GM19395 (cell line): ENCODE data around the gene FAM177A1.
"Not testable (repeated sequence)": the region's sequence is repeated elsewhere in the genome, so short reads cannot be mapped to it uniquely, and the experiment has no call there.

ENCODE experiments used
- ATAC-seq: cut with Tn5 transposase; IDR thresholded peaks from one replicate; pipeline ENCODE4 v1.9.1; 2021; ENCODE audit warnings: mild to moderate bottlenecking, moderate library complexity; ENCODE audit not compliant: unreplicated experiment

Gene FAM177A1, protein sequence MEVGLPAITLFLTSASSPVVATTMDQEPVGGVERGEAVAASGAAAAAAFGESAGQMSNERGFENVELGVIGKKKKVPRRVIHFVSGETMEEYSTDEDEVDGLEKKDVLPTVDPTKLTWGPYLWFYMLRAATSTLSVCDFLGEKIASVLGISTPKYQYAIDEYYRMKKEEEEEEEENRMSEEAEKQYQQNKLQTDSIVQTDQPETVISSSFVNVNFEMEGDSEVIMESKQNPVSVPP

DNA sequence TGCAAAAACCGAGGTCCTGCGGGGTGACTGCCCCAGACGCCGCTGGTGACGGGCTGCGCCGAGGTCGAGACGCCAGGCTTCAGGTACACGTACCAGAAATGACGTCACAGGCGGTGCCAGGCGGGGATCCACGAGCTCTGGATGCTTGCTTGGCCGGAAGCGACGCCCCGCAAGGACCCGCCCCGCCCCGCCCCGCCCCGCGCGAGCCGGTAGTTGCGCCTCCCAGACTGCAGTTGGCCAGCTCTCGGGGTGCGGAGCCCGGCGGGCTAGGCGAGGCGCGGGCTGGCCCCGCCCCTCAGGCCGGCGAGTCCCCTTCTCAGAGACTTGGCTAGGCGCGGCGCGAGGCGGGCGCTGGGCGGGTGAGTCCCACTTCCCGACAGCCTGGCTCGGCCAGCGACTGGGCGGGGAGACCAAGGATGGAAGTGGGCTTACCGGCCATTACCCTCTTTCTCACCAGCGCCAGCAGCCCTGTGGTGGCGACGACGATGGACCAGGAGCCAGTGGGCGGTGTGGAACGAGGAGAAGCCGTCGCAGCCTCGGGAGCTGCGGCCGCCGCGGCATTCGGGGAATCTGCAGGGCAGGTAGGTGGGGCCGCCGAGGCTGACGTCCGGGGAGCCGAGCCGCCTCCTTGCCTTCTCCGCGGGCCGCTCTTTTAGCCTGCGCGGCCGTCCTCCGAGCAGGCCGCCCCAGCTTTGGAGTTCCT, at the start of gene FAM177A1:
Gene FAM177A1, plus strand, starts transcription at position 225 of the 703 bp plus-strand sequence. Its CDS starts 192 bp downstream, at position 417.
- ATAC-seq = peak; percentile 91

DNA sequence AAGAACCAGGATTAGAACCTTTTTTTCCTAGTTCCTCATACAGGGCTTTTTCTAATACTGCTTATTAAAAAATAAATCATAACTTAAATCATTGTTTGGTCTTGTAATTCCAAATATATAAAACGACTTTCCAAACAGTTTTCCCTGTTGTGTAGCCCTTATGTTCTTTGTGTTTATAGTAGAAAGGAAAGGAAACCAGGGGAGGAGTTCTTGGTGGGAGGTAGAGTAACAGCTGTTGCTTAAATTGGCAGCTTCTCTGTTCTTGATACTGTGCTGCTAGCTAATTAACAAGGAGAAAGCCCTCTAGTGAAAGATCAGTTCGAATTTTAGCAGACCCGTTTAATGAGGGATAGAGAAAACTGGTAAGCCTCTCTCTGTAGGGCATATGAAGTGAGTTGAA, 48.3 kb upstream of the FAM177A1 start:
- ATAC-seq = no peak

DNA sequence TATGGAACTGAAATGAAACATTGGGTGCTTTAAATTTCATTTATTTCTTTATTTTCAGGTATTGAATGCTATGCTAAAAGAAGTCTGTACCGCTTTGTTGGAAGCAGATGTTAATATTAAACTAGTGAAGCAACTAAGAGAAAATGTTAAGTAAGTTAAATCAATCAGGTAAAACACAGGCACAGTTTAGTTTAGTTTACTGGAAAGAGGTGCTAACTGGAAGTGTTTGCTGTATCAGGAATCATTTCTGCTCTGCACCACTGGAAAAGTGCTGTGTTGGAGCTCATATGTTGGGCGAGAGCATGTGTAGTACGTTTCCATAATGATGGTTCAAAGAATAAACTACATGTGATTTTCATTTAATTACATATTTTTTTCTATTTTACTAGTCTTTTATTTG, 46.6 kb upstream of the FAM177A1 start:
- no peak for ATAC-seq

DNA sequence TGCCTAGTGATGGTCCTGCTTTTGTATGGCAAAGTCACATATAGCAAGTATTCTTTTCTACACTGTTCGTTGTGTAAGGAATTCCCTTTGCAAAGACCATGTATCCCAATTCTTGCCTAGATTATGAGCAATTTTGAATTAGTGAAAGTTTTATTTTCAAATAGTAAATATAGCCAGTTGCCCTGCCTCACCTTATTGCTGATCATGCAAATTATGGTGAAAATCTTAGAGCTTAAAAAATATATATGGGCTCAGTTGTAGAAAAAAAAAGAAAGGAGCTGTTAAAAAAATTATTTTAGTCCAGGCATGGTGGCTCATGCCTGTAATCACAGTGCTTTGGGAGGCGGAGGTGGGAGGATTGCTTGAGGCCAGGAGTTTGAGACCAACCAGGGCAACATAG, 44.5 kb upstream of the FAM177A1 start:
- no peak for ATAC-seq

DNA sequence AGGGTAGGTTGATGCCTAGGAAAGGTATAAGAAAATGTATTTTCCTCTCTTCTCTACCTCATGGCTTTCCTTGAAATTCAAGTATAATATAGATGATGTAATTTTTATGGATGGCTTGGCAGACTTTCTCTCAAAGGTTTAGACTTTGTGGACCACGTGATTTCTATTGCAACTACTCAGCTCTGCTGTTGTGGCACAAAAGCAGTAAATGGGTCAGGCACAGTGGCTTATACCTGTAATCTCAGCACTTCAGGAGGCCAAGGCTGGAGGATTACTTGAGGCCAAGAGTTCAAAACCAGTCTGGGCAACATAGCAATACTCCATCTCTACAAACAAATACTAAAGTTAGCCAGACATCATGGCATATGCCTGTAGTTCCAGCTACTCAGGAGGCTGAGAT, 41.2 kb upstream of the FAM177A1 start:
- no peak for ATAC-seq

DNA sequence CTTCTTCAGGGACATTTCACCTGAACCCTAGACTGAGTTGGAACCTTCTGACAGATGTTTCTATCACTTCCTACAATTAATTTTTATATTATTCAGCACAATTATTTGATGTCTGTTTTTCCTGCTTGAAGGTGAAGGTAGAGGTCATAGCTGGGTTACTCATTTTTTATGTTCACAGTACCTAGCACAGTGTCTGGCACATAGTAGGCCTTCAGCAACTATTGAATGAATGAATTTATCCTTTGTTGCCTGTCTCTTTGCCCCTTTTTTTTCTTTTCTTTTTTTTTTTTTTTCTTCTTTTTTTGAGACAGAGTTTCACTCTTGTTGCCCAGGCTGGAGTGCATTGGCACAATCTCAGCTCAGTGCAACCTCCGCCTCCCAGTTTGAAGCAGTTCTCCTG, 29.5 kb upstream of the FAM177A1 start:
- ATAC-seq = no peak

DNA sequence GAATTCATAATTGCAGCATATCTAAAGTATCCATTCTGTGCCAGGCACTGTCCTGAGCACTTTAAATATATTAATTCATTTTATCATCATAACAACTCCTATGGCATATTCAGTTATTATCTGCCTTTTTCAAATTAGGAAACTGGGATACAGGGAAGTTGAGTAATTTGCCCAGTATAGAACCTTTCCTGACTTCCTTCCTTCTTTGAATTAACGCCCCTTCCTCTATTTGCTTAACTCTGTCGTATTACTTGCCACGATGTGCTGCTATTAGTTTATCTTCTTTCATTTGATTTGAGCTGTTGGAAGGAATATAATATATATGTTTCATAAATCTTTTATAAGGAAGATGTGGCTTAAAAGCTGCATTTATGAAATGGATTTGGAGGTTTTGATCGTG, 25.4 kb upstream of the FAM177A1 start:
- ATAC-seq = no peak

DNA sequence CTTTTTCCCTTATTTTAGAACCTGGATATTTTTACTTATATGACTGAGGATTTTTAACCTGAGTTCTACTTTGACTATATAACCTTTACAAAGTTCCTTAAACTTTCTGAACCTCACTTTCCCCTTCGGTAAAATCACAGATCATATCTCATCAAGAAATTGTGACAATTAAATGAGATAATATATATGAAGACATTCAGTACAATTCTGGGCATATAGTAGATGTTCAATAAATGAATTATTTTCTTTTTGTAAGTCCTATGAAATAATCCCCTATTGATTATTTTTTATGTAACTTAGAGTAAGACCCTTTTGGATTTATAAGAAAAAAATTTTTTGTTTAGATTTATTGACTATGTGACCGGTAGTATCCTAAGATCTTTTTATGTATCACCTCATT, 17.6 kb upstream of the FAM177A1 start:
- no peak for ATAC-seq

DNA sequence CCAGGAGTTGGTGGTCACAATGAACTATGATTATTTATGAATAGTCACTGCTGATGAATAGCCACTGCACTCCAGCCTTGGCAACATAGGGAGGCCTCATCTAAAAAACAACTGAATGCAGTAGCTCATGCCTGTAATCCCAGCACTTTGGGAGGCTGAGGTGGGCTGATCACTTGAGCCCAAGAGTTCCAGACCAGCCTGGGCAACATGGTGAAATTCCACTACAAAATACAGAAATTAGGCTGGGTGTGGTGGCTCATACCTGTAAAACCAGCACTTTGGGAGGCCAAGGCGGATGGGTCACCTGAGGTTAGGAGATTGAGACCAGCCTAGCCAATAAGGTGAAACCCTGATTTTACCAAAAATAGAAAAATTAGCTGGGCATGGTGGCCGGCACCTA, 13.5 kb upstream of the FAM177A1 start:
- ATAC-seq = no peak

DNA sequence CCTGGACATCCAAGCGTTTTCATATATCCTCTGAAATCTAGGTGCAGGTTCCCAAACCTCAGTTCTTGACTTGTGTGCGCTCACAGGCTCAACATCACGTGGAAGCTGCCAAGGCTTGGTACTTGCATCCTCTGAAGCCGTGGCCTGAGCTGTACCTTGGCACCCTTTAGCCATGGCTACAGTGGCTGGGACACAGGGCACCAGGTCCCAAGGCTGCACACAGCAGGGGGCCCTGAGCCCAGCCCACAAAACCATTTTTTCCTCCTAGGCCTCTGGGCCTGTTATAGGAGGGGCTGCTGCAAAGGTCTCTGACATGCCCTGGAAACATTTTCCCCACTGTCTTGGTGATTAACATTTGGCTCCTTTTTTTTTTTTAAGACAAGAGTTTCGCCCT, 11.6 kb upstream of the FAM177A1 start:
- ATAC-seq = no peak

DNA sequence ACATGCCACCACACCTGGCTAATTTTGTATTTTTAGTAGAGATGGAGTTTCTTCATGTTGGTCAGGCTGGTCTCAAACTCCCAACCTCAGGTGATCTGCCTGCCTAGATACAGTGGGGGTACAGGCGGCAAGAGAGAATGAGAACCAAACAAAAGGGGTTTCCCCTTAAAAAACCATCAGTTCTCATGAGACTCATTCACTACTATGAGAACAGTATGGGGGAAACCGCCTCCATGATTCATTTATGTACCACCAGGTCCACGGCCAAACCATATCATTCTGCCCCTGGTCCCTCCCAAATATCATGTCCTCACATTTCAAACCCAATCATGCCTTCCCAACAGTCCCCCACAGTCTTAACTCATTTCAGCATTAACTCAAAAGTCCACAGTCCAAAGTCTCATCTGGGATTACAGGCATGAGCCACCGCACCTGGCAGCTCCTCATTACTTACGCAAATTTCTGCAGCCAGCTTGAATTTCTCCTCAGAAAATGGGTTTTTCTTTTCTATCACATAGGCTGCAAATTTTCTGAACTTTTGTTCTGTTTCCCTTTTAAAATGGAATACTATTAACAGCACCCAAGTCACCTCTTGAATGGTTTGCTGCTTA, 11.0 kb upstream of the FAM177A1 start:
- not testable (repeated sequence) for ATAC-seq

DNA sequence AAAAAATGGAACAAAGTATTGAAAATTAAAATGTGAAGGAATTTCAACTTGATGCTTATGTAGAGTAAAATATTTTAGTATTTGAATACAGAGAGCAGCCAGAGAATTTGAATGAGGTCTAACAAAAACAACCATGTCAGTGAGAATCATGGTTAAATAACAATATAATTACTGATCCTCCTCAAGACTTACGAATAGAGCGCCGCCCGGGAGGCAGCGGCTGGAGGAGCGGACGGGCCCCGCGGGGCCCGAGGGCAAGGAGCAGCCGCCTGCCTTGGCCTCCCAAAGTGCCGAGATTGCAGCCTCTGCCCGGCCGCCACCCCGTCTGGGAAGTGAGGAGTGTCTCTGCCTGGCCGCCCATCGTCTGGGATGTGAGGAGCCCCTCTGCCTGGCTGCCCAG, 7.8 kb upstream of the FAM177A1 start:
- ATAC-seq = not testable (repeated sequence)

DNA sequence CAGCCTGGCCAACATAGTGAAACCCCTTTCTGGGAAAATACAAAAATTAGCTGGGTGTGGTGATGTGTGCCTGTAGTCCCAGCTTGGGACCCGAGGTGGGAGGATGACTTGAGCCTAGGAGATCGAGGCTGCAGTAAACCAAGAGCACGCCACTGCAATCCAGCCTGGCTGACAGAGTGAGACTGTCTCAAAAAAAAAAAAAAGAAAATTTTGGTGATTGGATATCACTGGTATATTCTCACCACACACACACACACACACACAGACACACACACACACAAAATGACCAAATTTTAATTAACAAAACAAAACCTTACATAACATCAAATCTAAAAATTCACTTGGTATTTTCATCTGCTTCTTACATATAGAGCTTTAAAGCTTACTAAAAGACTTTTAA, 3.4 kb upstream of the FAM177A1 start:
- ATAC-seq = no peak

DNA sequence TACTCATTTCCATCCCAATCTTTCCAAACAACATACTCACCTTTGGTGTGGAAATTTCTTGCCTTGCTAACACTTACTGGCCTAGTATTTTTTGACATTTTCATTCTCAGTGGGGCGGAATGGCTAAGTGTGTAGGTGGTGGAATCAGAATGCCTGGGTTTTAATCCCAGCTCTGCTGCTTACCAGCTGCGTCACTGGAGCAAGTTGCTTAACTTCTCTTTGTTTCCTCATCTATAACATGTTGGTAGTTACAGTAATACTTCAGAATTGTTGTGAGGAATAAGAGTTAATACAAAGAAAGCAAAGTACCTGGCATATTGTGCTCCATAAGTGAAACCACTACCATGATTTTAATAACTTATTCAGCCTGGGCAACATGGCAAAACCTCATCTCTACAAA, 3.0 kb upstream of the FAM177A1 start:
- no peak for ATAC-seq

DNA sequence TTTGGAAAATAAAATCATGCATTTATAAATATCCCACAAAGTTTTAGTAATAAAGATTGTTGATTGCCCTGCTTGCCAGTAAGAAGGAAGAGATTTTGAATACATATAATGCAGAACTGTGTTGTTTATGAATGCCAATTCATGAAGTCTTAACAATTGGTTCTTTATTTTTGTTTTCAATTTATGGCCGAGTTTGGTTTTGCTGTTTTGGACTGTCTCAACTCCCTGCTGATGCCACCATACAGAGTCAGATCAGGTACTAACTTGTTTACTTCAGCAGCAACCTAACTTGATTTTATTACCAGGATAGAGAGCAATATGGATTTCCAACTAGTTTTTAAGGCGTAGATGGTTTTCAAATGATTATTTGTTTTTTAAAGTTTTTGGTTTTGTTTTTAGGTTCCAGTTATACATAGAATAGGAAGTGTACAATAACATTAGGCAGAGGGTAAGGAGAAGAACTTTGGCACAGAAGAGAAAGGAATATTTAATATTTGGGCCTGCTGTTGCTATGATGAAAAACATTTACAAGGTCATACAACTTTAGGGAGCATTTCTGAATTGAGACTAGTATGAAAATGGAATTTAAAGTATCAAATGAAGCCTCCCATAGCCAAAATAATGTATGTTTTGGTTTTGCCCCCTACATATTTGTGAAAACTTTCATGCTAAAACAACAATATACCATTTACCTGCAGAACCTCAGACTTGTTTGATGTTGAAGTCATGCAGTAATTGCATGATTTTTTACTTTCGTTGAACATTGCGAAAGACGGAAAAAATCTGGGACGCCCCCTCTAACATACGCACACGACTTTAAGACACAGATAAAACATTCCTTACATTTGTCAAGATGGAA, 904 bp upstream of the FAM177A1 start:
- no peak for ATAC-seq

DNA sequence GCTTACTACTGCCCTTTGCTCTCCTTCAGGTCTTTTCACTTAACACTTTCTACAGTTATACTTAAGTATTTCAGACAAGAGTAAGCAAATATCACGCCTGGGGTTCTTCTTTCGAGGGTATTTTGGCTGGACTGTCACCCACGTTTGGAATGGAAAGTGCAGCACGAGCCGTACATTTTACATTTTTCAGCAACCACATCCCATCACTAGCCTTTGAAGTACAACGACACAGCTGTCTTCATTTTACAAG, 349 bp upstream of the FAM177A1 start:
- no peak for ATAC-seq

DNA sequence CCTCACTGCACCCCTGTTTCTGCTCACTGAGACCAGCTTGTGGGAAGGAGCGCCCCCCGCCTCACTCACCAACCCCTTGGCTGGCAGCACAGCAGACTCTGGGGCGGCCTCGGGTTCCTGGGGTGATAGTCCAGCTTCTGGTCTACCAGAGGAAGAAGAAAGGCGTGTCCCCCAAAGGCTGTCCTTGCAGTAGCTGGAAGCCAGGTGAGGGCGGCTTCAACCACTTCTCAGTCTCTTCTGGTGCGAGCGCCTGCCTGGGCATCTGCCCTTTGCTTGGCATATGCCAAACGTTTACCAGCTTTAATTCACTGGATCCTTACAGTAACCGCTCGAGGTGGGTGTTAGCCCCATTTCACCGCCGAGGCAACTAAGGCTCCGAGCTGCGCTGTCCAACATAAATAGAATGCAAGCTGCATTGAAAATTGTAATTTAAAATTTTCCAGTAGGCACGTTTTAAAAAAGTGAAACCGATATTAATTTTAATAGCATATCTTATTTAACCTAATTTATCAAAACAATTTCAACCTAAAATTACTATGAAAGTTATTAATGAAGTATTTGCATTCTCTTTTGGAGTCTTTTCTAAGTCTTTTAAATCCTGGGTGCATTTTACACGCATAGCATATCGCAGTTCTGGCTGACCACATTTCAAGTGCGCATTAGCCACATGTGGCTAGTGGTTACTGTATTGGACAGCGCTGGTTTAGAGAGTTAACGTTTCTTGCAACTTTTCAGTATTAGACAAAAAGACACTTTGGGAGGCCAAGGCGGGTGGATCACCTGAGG, 872 bp downstream of the FAM177A1 start:
- ATAC-seq = peak; percentile 48

DNA sequence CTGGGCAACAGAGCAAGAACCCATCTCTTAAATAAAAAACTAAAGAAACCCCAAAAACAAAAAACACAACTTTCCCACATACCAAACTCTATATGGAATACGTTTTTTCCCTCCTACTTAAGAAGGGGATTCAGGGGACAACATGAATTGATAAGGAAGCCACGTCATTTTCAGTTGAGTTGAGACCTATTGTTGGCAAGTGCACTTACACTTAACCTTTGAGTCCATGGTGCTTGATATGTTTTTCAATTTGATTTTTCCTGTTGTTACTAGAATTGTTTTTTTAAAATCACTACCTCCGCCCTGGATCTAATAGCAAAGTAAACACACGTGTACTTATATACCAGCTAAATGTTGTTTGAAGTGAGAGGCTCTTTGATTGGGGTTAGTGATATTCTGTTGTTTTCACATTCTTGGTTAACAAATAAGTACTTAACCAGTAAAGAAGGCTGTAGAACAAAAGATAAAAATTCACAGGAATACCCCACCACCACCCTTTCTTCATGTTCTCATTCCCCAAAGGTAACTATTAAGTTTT, 2.0 kb downstream of the FAM177A1 start:
- no peak for ATAC-seq

DNA sequence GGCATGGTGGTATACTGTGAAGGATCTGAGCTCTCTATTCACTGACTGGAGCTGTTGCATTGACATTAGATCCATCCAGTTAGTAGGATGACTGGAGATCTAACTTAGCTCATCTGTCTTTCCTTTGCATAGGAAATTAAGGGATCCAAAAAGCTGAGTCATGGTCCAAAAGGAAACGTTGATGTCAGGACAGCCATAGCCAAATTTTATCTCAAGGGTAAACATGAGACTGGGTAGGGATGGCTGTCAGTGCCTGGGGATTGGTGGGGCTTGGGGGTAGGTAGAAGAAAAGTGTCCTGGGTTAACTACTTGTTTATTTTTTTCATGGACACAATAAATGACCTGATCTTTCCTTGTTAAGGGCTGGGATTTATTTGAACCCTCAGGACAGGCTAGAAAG, 4.6 kb downstream of the FAM177A1 start:
- ATAC-seq = no peak

DNA sequence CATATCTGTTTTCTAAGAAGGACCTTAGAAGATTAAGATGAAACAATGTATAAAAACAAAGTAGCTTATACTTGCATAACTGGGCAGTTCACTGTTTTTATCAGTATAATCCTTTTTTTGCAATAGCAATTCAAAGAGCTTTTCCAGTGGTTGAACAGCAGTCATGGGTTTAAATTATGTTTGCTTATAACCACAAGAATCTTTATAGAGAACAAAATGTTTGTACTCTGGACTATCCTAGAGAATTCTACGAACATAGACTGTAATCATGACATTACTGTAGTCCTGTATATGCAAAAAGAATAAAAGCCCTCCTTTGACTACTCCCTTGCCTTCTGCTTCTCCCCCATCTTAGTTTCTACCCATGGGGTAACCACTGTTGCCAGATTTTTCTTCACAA, 5.7 kb downstream of the FAM177A1 start:
- no peak for ATAC-seq

DNA sequence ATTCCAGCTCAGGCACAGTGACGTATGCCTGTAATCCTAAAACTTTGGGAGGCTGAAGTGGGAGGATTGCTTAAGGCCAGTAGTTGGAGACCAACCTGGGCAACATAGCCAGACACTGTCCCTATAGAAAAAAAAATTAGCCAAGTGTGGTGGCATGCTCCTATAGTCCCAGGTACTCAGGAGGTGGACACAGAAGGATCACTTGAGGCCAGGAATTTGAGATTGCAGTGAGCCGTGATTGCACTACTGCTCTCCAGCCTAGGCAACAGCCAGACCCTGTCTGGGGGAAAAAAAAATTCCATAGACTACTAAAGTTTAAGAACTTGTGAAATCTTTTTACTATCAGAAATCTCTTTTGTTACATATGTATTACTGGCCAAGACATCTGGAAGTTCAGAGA, 6.6 kb downstream of the FAM177A1 start:
- no peak for ATAC-seq
